ENCODE measurements around the gene KLF11.
"Not testable (repeated sequence)": the region's sequence is repeated elsewhere in the genome, so short reads cannot be mapped to it uniquely, and the experiment has no call there.

KLF11 gene

GRCh38 chr2:10026940-10027569 lies 16.3 kb upstream of the KLF11 start:
- DNase-seq (ENCODE audit: low spot score) = no peak

DNA sequence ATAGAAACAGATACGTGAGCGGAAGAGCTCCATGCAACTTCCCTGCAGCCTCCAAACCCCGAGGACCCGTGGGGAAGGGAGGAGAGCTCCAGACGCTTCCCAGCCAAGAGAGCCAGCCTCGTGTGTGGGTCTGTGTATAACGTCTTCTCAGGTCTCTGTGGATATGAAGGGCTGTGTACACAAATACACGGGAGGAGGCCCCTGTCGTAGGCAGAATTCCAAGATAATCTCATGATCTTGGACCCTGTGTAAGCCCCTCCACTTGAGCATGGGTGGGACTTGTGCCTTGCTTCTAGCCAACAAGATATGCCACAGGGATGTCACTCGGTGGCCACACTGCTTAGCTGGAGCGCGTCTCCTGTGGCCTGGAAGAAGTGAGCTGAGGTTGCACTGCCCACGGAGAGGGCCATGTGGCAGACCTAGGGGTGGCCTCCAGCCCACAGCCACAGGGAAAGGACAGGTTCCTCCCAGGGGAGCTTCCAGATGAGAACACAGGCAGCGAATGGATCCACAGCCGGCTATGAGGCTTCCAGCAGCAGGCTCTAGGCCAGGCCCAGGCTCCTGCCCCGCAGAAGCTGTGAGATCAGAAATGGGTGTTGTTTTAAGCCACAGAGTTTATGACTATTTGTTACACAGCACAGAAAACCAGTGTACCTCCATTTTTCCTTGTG lies 15.6 kb upstream of the KLF11 start:
- no peak for DNase-seq (ENCODE audit: low spot score)

GRCh38 chr2:10028407-10028987 lies 14.9 kb upstream of the KLF11 start:
- DNase-seq (ENCODE audit: low spot score) = no peak

- peak; percentile 54 for DNase-seq (ENCODE audit: low spot score)
Measured at GRCh38 chr2:10028988-10029874, 14.1 kb upstream of the KLF11 start.

- no peak for DNase-seq (ENCODE audit: low spot score)
Measured at GRCh38 chr2:10029875-10030223, 13.5 kb upstream of the KLF11 start.

DNA sequence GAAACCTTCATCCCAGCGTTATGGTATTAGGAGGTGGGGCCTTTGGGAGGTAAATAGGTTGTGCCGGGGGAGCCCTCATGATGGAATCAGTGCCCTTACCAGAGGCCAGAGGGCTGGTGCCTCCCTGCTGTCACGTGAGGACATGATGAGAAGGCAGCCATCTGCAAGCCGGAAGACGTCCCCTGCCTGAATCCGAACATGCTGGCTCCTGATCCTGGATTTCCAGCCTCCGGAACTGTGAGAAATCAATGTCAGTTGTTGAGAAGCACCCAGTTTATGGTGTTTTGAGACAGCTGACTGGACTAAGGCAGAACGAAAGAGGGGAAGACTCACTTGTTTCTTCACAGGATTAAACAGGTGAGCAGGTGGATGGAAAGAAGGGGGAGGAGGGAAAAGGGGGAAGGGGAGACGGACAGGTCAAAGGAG lies 13.0 kb upstream of the KLF11 start:
- no peak for DNase-seq (ENCODE audit: low spot score)

DNA sequence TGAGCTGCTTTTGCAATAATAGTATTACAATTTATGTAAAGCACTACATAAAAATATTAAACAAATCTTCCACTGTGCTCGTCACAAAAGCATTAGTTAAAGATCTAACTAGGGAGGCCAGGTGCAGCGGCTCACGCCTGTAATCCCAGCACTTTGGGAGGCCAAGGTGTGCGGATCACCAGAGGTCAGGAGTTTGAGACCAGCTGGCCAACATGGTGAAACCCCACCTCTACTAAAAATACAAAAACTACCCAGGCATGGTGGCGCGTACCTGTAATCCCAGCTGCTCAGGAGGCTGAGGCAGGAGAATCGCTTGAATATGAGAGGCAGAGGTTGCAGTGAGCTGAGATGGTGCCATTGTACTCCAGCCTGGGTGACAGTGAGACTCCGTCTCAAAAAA lies 12.6 kb upstream of the KLF11 start:
- DNase-seq (ENCODE audit: low spot score) = not testable (repeated sequence)

- DNase-seq (ENCODE audit: low spot score) = no peak
Measured at GRCh38 chr2:10031886-10032745, 11.2 kb upstream of the KLF11 start.

DNA sequence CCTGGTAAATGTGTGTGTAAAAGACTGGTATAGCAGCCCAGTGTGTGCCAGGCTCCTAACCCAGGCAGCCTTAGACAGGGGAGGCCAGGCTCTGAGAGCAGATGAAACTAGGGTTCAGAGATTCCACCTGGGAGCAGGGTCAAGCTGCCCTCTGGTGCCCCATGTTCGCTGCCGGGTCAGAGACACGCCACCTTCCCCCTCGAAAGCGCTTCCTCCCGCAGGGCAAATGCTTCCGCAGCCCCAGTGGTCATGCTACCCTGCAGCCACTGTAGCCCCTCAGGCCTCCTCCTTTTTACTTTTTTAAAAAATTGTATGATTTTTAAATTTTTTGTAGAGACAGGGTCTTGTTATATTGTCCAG lies 10.6 kb upstream of the KLF11 start:
- no peak for DNase-seq (ENCODE audit: low spot score)

DNA sequence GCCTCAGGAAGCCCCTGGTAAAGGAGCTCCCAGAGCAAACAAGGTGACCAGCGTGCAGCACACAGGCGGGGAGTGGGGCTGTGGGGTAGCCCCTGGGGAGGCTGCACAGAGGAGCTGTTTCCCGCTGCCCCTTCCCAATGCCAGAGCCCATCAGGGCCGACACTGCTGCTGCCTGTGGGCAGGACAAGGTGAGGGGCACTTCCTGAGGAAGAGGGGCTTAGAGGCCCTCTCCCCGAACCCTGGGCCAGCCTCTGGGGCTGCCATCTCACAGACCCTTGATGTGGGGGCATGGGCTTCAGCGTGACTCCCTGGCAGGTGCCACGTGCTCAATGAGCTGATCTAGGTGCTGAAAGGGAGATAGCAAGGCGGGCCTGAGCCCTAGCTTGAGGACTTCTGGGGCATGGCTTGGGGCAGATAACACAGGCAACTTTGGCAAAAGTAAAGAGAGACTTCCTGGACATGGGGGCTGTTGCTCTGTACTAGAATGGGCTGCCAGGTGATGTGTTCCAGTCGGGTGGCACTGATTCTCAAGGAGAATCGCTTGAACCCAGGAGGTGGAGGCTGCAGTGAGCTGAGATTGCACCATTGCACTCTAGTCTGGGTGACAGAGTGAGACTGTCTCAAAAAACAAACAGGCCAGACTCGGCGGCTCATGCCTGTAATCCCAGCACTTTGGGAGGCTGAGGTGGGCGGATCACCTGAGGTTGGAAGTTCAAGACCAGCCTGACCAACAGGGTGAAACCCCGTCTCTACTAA lies 9.9 kb upstream of the KLF11 start:
- no peak for DNase-seq (ENCODE audit: low spot score)

GRCh38 chr2:10034333-10035052 lies 8.9 kb upstream of the KLF11 start:
- DNase-seq (ENCODE audit: low spot score) = no peak

- DNase-seq (ENCODE audit: low spot score) = no peak
Measured at GRCh38 chr2:10035053-10035422, 8.3 kb upstream of the KLF11 start.

DNA sequence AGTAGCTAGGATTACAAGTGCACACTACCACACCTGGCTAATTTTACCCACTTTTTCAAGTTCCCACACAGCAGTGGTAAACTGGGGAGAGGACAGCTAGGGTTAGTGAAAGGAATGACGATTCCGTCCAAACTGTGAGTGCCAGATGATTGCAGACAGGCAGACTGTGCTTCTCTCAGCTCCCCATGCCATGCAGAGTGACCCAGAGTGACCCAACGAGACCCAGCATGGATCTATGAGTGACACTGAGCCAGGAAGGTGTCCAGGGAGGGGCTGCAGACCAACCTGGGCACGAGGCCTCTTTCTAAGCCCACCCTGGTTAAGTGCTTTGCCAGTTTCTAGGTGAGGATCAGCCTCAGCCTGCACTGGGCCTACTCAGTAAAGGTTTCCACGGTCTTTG lies 7.7 kb upstream of the KLF11 start:
- DNase-seq (ENCODE audit: low spot score) = no peak

GRCh38 chr2:10036095-10036884 lies 7.1 kb upstream of the KLF11 start:
- DNase-seq (ENCODE audit: low spot score) = peak; percentile 64

- no peak for DNase-seq (ENCODE audit: low spot score)
Measured at GRCh38 chr2:10038123-10038522, 5.2 kb upstream of the KLF11 start.

DNA sequence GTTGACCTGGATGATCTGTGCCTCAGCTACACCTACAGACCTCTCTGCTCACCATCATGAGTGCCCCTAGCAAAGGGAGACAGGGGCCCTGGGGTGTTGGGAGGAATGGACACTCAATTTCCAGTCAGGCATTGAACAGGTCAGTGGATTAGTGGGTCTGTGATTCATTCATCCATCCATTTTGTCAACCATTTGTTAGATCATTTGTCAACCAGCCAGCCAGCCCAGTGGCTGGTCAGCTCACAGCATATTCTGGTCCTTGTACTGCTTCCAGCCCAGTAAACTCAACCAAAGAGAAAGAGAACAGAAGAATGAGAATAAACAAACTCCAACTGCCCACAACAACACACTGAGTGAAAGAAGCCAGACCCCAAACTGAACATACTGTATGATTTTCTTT lies 4.6 kb upstream of the KLF11 start:
- no peak for DNase-seq (ENCODE audit: low spot score)

GRCh38 chr2:10039658-10040410 lies 3.5 kb upstream of the KLF11 start:
- DNase-seq (ENCODE audit: low spot score) = no peak

GRCh38 chr2:10041711-10042110 lies 1.6 kb upstream of the KLF11 start:
- no peak for DNase-seq (ENCODE audit: low spot score)

Measured in kidney capillary endothelial cell (primary cell).